Keratinocyte (primary cell): ENCODE data around the gene PTPRT. TPM values are rescaled to one million over a fixed set of nuclear protein-coding genes. Genes with fewer than 3 reads are reported as not detected.

ENCODE experiments used
- DNase-seq: peaks from one replicate; pipeline ENCODE4 v3.0.0-alpha.2; 2011; ENCODE audit warnings: low read depth, missing footprints, low spot score
- FAIRE-seq: peaks from 2 replicates; lab custom pipeline; 2011; peaks lifted over from hg19 to GRCh38; lab: Jason Lieb, UNC
- H2AFZ ChIP-seq: 2 replicates; pipeline ENCODE4 v1.6.0; 2012; ENCODE audit warnings: low read length, control low read depth, inconsistent platforms; ENCODE audit not compliant: control insufficient read depth
- H3K27ac ChIP-seq: 2 replicates; pipeline ENCODE4 v1.5.1; 2011; ENCODE audit warnings: low read length; ENCODE audit not compliant: control insufficient read depth, insufficient read depth
- H3K27me3 ChIP-seq: 3 replicates; pipeline ENCODE4 v1.6.0; 2011; ENCODE audit warnings: low read length; ENCODE audit not compliant: control insufficient read depth, insufficient read depth; ENCODE audit errors: extremely low read depth
- H3K36me3 ChIP-seq, 2 experiments: 2 replicates in 1 of 2; 3 replicates in 1 of 2; pipeline ENCODE4 v1.5.1; 2011; ENCODE audit warnings: low read length in 2 of 2, mild to moderate bottlenecking in 1 of 2; ENCODE audit not compliant: control insufficient read depth in 2 of 2, insufficient read depth in 2 of 2; ENCODE audit errors: extremely low read depth in 1 of 2
- H3K4me1 ChIP-seq: 3 replicates; pipeline ENCODE4 v1.5.1; 2011; ENCODE audit warnings: low read length; ENCODE audit not compliant: control insufficient read depth, insufficient read depth; ENCODE audit errors: extremely low read depth
- H3K4me2 ChIP-seq: 3 replicates; pipeline ENCODE4 v1.6.0; 2011; ENCODE audit warnings: low read depth, low read length; ENCODE audit not compliant: control insufficient read depth, insufficient read depth; ENCODE audit errors: extremely low read depth
- H3K4me3 ChIP-seq, 3 experiments: fragments of 200-600 bp in 1 of 3; sonication (generic) in 1 of 3; 2 replicates in 2 of 3; 3 replicates in 1 of 3; pipeline ENCODE4 v1.5.1; 2011 to 2016; ENCODE audit warnings: low read length in 3 of 3, mild to moderate bottlenecking in 3 of 3, control low read depth in 2 of 3, inconsistent platforms in 1 of 3, low read depth in 1 of 3, mixed read lengths in 1 of 3, mixed run types in 1 of 3, moderate library complexity in 1 of 3; ENCODE audit not compliant: control insufficient read depth in 2 of 3, insufficient read depth in 2 of 3; ENCODE audit errors: extremely low read depth in 1 of 3
- H3K79me2 ChIP-seq: 2 replicates; pipeline ENCODE4 v1.6.0; 2012; ENCODE audit warnings: low read length; ENCODE audit not compliant: control insufficient read depth, insufficient read depth
- H3K9ac ChIP-seq: 3 replicates; pipeline ENCODE4 v1.6.0; 2011; ENCODE audit warnings: low read length; ENCODE audit not compliant: control insufficient read depth, insufficient read depth; ENCODE audit errors: extremely low read depth
- H3K9me1 ChIP-seq: 3 replicates; pipeline ENCODE4 v1.6.0; 2011; ENCODE audit warnings: low read length; ENCODE audit not compliant: control insufficient read depth, insufficient read depth; ENCODE audit errors: extremely low read depth
- H3K9me3 ChIP-seq: 2 replicates; pipeline ENCODE4 v1.5.1; 2012; ENCODE audit warnings: low read depth, low read length; ENCODE audit not compliant: control insufficient read depth
- H4K20me1 ChIP-seq: 3 replicates; pipeline ENCODE4 v1.6.0; 2011; ENCODE audit warnings: low read length; ENCODE audit not compliant: control insufficient read depth, insufficient read depth; ENCODE audit errors: extremely low read depth
- EZH2 ChIP-seq: IDR thresholded peaks from one replicate; pipeline ENCODE4 v1.6.1; 2012; ENCODE audit warnings: inconsistent platforms, mild to moderate bottlenecking, low read length, moderate library complexity
- dilution Hi-C: fragments of 300-500 bp; cut with MboI; formaldehyde crosslinking; loops from one replicate; pipeline ENCODE4 v1.7.0; 2020; ENCODE audit warnings: low sequenced_read_pairs; ENCODE audit not compliant: extremely low pct_ligation_motif_present
- polyA plus RNA-seq, 5 experiments: library from polyadenylated mRNA; depleted of rRNA in 3 of 5; stranded (reverse) in 3 of 5; stranded (forward) in 1 of 5; unstranded in 1 of 5; fragments of >200 nt; gene quantifications; 1 replicate in 1 of 5; 2 replicates in 3 of 5; 3 replicates in 1 of 5; pipeline versions ENCODE4 v1.2.1 to v1.2.3, GENCODE V29; 2011 to 2012; ENCODE audit warnings: missing spikeins in 2 of 5, low read depth in 1 of 5, low replicate concordance in 1 of 5
- TF ChIP-seq, protein P1 (sequence below), 3 experiments: IDR thresholded peaks in 1 of 3; conservative IDR thresholded peaks in 1 of 3; optimal IDR thresholded peaks in 1 of 3; 2 replicates in 2 of 3; 3 replicates in 1 of 3; pipeline versions ENCODE3 to v1.5.1; 2011; ENCODE audit warnings: low read length in 3 of 3, mild to moderate bottlenecking in 3 of 3, moderate library complexity in 2 of 3, control low read depth in 1 of 3, inconsistent platforms in 1 of 3; ENCODE audit not compliant: insufficient read depth in 2 of 3; ENCODE audit errors: extremely low read depth in 1 of 3

The PTPRT gene
- polyA plus RNA-seq, 1 donor (not counting 4 experiments of a cell fraction or from before 2014, with no cell fraction given) = not detected

DNA sequence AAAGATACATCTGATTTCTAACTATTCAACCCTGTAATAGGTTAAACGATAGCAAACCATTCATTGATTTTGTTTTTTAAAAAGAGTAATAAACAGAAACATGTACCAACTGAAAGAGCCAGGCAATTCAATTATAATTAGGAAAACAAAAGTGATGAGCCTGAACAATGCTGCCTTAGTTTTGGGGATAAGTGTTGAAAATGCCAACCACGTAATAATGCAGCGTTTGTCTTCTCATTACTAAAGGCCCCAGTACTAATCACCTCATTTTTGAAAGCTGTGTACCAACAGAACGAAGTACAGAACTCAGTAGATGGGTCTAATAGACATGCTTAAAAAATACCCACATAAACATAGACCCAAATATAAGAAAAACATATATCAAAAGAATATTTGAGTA, 907.9 kb downstream of the PTPRT start:
- Histone ChIP-seq H3K9me3 (no peaks in the 10 kb centered on the region), H3K9me1 (no peaks in the 10 kb centered on the region), H3K36me3 (no peaks in the 10 kb centered on the region), H3K4me3 (no peak overlapping the region), H4K20me1 (no peaks in the 10 kb centered on the region), H3K4me2 (no peak overlapping the region), H3K79me2 (no peaks in the 10 kb centered on the region), H3K9ac (no peak overlapping the region), H3K27me3 (no peaks in the 10 kb centered on the region), H2AFZ (no peak overlapping the region), H3K27ac (no peak overlapping the region), H3K4me1 (no peaks in the 10 kb centered on the region)
- FAIRE-seq (no peak), DNase-seq (no peak)
- TF ChIP-seq, protein P1, sequence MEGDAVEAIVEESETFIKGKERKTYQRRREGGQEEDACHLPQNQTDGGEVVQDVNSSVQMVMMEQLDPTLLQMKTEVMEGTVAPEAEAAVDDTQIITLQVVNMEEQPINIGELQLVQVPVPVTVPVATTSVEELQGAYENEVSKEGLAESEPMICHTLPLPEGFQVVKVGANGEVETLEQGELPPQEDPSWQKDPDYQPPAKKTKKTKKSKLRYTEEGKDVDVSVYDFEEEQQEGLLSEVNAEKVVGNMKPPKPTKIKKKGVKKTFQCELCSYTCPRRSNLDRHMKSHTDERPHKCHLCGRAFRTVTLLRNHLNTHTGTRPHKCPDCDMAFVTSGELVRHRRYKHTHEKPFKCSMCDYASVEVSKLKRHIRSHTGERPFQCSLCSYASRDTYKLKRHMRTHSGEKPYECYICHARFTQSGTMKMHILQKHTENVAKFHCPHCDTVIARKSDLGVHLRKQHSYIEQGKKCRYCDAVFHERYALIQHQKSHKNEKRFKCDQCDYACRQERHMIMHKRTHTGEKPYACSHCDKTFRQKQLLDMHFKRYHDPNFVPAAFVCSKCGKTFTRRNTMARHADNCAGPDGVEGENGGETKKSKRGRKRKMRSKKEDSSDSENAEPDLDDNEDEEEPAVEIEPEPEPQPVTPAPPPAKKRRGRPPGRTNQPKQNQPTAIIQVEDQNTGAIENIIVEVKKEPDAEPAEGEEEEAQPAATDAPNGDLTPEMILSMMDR (optimal IDR thresholded peaks at IDR 0.05 in 1 of 3, IDR thresholded peaks at IDR 0.05 in 1 of 3, conservative IDR thresholded peaks at IDR 0.05 in 1 of 3; ENCODE audit: extremely low read depth in 1 of 3, insufficient read depth in 2 of 3, low read length in 3 of 3) = no peak
- no peak for TF ChIP-seq EZH2
- dilution Hi-C loops = no loop called here

DNA sequence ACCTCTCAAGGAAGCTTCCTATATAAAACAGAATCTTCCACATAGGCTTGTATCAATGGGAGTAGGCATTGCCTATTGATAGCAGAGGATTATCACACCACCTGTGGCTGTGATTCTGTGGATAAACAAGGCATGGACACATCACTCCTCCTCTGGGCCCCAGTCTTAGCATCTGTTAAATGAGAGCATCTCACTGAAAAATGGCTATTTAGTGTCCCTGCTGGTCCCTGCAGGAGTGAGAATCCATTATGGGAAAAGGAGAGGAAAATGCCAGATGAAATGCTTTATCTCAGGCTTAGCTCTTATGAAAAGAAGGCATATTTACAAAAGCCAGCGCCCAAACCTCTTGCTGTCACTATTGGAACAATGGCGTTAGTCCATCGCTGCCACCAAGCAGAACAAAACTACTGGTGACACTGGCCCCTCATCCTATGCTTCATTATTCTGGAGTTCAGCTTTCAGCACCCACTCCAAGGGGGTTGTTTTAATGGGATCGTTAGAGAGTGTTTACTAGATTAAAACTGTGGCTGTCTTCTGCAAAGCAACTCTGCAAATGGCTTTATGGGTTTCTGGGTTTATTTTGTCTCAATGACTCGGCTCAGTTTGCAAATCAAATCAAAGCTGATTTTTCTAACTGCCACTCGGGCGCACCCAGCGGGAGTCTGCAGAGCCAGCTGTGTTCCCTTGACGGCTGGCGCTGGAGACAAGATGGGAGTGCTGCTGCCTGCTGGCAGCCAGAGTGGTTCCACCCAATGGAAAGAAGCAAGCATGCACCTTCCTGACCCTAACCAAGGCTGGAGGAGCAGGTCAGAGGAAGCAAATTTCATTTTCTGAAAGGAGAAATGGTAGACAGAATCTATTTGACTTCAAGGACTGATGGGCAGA, 912.7 kb downstream of the PTPRT start:
- no peak for TF ChIP-seq EZH2
- TF ChIP-seq, protein P1 (optimal IDR thresholded peaks at IDR 0.05 in 1 of 3, IDR thresholded peaks at IDR 0.05 in 1 of 3, conservative IDR thresholded peaks at IDR 0.05 in 1 of 3; ENCODE audit: extremely low read depth in 1 of 3, insufficient read depth in 2 of 3, low read length in 3 of 3) = no peak
- dilution Hi-C loops = no loop called here
- no peak overlapping the region for H3K4me2 ChIP-seq
- no peak for FAIRE-seq
- no peaks in the 10 kb centered on the region for H3K36me3 ChIP-seq
- no peaks in the 10 kb centered on the region for H3K9me3 ChIP-seq
- no peak overlapping the region for H3K4me3 ChIP-seq
- H3K79me2 ChIP-seq = no peaks in the 10 kb centered on the region
- no peak overlapping the region for H3K27ac ChIP-seq
- DNase-seq = no peak
- no peak overlapping the region for H3K9ac ChIP-seq
- no peaks in the 10 kb centered on the region for H3K4me1 ChIP-seq
- no peaks in the 10 kb centered on the region for H3K27me3 ChIP-seq
- H2AFZ ChIP-seq = no peak overlapping the region
- H4K20me1 ChIP-seq = no peaks in the 10 kb centered on the region
- H3K9me1 ChIP-seq = no peaks in the 10 kb centered on the region
